ENCODE measurements around the gene MRNIP. TPM values are rescaled to one million over a fixed set of nuclear protein-coding genes. Genes with fewer than 3 reads are reported as not detected.

The MRNIP gene
- total and polyA plus RNA-seq, 4 donors, result 5.4 to 12.0 (median 7.3) TPM

- Histone ChIP-seq H3K27ac (ENCODE audit: low read depth in 1 of 2, low read length in 2 of 2) (no peak overlapping the region), H3K4me1 (ENCODE audit: control insufficient read depth in 4 of 4, insufficient read depth in 4 of 4, low read length in 3 of 4) (peaks cover 4 to 16% (median 11%) of the 10 kb centered on the region in 4 donors)
- WGBS, result 86% methylated on average over 8 of the region's 8 CpGs
These were observed 46.5 kb upstream of the MRNIP start for GRCh38 chr5:179905161-179905560.

More at GRCh38 chr5:179905161-179905560, 46.5 kb upstream of the MRNIP start:
- Histone ChIP-seq H3K27me3 (ENCODE audit: control insufficient read depth in 4 of 4, insufficient read depth in 4 of 4, low read length in 3 of 4) (no peaks in the 10 kb centered on the region), H3K36me3 (ENCODE audit: control insufficient read depth in 4 of 4, insufficient read depth in 3 of 4, low read depth in 1 of 4, low read length in 3 of 4) (peaks cover 4 to 26% (median 9%) of the 10 kb centered on the region in 4 donors), H3K4me3 (ENCODE audit: low read depth in 1 of 3, low read length in 3 of 3) (no peak overlapping the region), H3K9me3 (ENCODE audit: control insufficient read depth in 4 of 4, low read length in 3 of 4) (no peaks in the 10 kb centered on the region), H3K9ac (ENCODE audit: low read depth in 1 of 2, low read length in 2 of 2) (no peak overlapping the region)
- DNase-seq (ENCODE audit: low spot score), result no peak
- TF ChIP-seq CTCF (IDR thresholded peaks at IDR 0.05; ENCODE audit: low read depth, low read length, missing input control) (no peak), GABPA (IDR thresholded peaks at IDR 0.05 in 1 of 2, conservative IDR thresholded peaks at IDR 0.05 in 1 of 2) (no peak), JUND (IDR thresholded peaks at IDR 0.05) (no peak), FOXA2 (IDR thresholded peaks at IDR 0.05) (no peak), ZBTB33 (IDR thresholded peaks at IDR 0.05) (no peak), FOXA1 (IDR thresholded peaks at IDR 0.05) (no peak), HNF4A (conservative IDR thresholded peaks at IDR 0.05) (no peak), EGR1 (IDR thresholded peaks at IDR 0.05; ENCODE audit: low read depth in 2 of 2) (no peak), YY1 (IDR thresholded peaks at IDR 0.05) (no peak), NR2F2 (IDR thresholded peaks at IDR 0.05) (no peak), REST (IDR thresholded peaks at IDR 0.05) (no peak), RXRA (IDR thresholded peaks at IDR 0.05) (no peak), ATF3 (IDR thresholded peaks at IDR 0.05) (no peak)
